ENCODE measurements around the gene LAPTM5.
"Not testable (repeated sequence)": the region's sequence is repeated elsewhere in the genome, so short reads cannot be mapped to it uniquely, and the experiment has no call there.

The LAPTM5 gene

DNA sequence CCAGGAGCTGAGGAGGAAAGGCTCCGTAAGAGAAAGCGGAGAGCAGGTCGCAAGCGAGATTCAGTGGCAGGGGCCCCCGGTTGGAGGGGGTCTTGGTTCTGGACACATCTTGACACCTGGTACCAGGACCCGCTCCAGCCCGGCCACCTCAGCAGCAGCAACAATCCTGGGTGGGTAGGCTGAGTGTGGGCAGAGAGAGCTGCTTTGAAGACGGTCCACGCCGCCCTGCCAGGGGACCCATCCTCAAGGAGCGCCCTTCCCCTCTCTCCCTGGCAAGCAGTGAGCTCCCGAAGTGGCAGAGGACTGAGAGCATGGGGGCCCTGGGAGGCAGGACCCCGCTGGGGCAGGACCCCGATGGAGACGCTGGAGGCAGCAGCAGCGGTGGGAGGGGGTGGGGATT, 35.6 kb upstream of the LAPTM5 start:
- Histone ChIP-seq H3K27me3 (ENCODE audit: control insufficient read depth, insufficient read depth, low read length) (no peaks in the 10 kb centered on the region), H3K4me3 (ENCODE audit: low read length) (no peak overlapping the region), H3K9ac (ENCODE audit: low read length) (no peak overlapping the region), H3K36me3 (ENCODE audit: control insufficient read depth, insufficient read depth, low read length) (no peaks in the 10 kb centered on the region), H3K27ac (ENCODE audit: low read depth, low read length) (no peak overlapping the region), H3K4me1 (ENCODE audit: control insufficient read depth, insufficient read depth, low read length) (peaks cover 4% of the 10 kb centered on the region)

DNA sequence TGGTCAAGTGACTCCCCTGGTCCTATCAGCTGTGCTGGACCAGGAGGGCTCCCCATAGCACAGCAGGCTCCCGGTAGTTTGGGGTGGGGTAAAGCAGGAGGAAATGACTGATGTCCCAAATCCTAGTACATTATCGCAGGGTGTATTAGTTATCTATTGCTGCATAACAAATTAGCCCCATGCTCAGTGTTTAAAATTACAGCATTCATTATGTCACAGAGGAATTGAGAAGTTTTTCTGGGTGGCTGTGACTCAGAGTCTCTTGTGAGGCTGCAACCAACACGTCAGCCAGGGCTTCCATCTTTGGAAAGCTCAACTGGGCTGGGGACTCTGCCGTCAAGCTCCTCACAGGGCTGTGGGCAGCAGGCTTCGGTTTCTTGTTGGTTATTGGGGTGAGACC, 34.3 kb upstream of the LAPTM5 start:
- no peaks in the 10 kb centered on the region for H3K27me3 ChIP-seq (ENCODE audit: control insufficient read depth, insufficient read depth, low read length)
- no peaks in the 10 kb centered on the region for H3K36me3 ChIP-seq (ENCODE audit: control insufficient read depth, insufficient read depth, low read length)
- no peak overlapping the region for H3K9ac ChIP-seq (ENCODE audit: low read length)
- H3K27ac ChIP-seq (ENCODE audit: low read depth, low read length) = no peak overlapping the region
- H3K4me1 ChIP-seq (ENCODE audit: control insufficient read depth, insufficient read depth, low read length) = no peaks in the 10 kb centered on the region
- no peak overlapping the region for H3K4me3 ChIP-seq (ENCODE audit: low read length)

DNA sequence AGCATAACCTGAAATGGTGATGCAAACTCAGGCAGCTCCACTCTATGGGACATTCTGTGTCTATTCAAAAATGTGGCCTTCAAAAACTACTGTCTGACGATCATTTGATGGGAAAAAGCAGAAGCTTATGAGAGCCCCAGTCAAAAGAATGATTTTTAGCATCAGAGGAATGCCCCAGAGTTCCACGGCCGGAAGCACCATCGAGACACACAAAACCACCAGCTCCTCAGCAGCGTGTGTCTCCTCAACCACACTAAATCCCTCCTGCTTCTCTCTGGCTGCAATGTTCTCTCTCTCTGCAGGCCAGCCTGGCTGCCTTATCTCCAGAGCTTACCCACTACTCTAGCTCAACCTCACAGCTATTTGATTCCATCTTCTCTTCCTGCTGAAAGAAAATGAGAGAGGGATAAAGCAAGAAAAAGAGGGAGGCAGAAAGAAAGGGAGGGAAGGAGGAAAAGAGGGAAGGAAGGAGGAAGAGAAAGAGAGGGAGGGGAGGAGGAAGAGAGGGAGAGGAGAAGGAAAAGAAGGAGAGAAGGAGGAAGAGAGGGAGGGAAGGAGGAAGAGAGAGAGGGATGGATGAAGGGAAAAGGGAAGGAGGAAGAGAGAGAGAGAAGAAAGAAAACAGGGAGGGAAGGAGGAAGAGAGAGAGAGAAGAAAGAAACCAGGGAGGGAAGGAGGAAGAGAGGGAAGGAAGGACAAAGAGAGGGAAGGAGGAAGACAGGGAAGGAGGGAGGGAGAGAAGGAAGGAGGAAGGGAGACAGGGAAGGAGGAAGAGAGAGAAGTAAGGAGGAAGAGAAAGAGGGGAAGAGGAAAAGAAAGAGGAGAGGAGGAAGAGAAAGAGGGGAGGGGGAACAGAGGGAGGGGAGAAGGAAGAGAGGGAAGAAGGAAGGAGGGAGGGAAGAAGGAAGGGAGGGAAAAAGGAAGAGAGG, 33.5 kb upstream of the LAPTM5 start:
- no peaks in the 10 kb centered on the region for H3K27me3 ChIP-seq (ENCODE audit: control insufficient read depth, insufficient read depth, low read length)
- no peak overlapping the region for H3K9ac ChIP-seq (ENCODE audit: low read length)
- no peak overlapping the region for H3K4me3 ChIP-seq (ENCODE audit: low read length)
- no peaks in the 10 kb centered on the region for H3K36me3 ChIP-seq (ENCODE audit: control insufficient read depth, insufficient read depth, low read length)
- H3K4me1 ChIP-seq (ENCODE audit: control insufficient read depth, insufficient read depth, low read length) = no peaks in the 10 kb centered on the region
- H3K27ac ChIP-seq (ENCODE audit: low read depth, low read length) = no peak overlapping the region

- H3K36me3 ChIP-seq (ENCODE audit: control insufficient read depth, insufficient read depth, low read length); H3K4me3 ChIP-seq (ENCODE audit: low read length); H3K27me3 ChIP-seq (ENCODE audit: control insufficient read depth, insufficient read depth, low read length); H3K4me1 ChIP-seq (ENCODE audit: control insufficient read depth, insufficient read depth, low read length); H3K9ac ChIP-seq (ENCODE audit: low read length); H3K27ac ChIP-seq (ENCODE audit: low read depth, low read length): not testable (repeated sequence)
These were observed 32.6 kb upstream of the LAPTM5 start for GRCh38 chr1:30790256-30790525.

- Histone ChIP-seq H3K4me3 (ENCODE audit: low read length) (no peak overlapping the region), H3K27ac (ENCODE audit: low read depth, low read length) (no peak overlapping the region)
These were observed 32.0 kb upstream of the LAPTM5 start for GRCh38 chr1:30789388-30790255.

GRCh38 chr1:30788580-30789387, 31.2 kb upstream of the LAPTM5 start:
- Histone ChIP-seq H3K27me3 (ENCODE audit: control insufficient read depth, insufficient read depth, low read length) (no peaks in the 10 kb centered on the region), H3K27ac (ENCODE audit: low read depth, low read length) (no peak overlapping the region), H3K9ac (ENCODE audit: low read length) (no peak overlapping the region), H3K4me3 (ENCODE audit: low read length) (no peak overlapping the region), H3K36me3 (ENCODE audit: control insufficient read depth, insufficient read depth, low read length) (no peaks in the 10 kb centered on the region), H3K4me1 (ENCODE audit: control insufficient read depth, insufficient read depth, low read length) (no peaks in the 10 kb centered on the region)

More at GRCh38 chr1:30789388-30790255, 32.0 kb upstream of the LAPTM5 start:
- Histone ChIP-seq H3K36me3 (ENCODE audit: control insufficient read depth, insufficient read depth, low read length) (no peaks in the 10 kb centered on the region), H3K27me3 (ENCODE audit: control insufficient read depth, insufficient read depth, low read length) (no peaks in the 10 kb centered on the region), H3K4me1 (ENCODE audit: control insufficient read depth, insufficient read depth, low read length) (no peaks in the 10 kb centered on the region), H3K9ac (ENCODE audit: low read length) (no peak overlapping the region)

GRCh38 chr1:30787856-30788495, 30.4 kb upstream of the LAPTM5 start:
- Histone ChIP-seq H3K4me3 (ENCODE audit: low read length) (no peak overlapping the region), H3K27me3 (ENCODE audit: control insufficient read depth, insufficient read depth, low read length) (no peaks in the 10 kb centered on the region), H3K27ac (ENCODE audit: low read depth, low read length) (no peak overlapping the region), H3K4me1 (ENCODE audit: control insufficient read depth, insufficient read depth, low read length) (no peaks in the 10 kb centered on the region), H3K36me3 (ENCODE audit: control insufficient read depth, insufficient read depth, low read length) (no peaks in the 10 kb centered on the region), H3K9ac (ENCODE audit: low read length) (no peak overlapping the region)

- Histone ChIP-seq H3K27me3 (ENCODE audit: control insufficient read depth, insufficient read depth, low read length) (no peaks in the 10 kb centered on the region), H3K4me3 (ENCODE audit: low read length) (no peak overlapping the region), H3K4me1 (ENCODE audit: control insufficient read depth, insufficient read depth, low read length) (no peaks in the 10 kb centered on the region), H3K36me3 (ENCODE audit: control insufficient read depth, insufficient read depth, low read length) (no peaks in the 10 kb centered on the region), H3K27ac (ENCODE audit: low read depth, low read length) (no peak overlapping the region), H3K9ac (ENCODE audit: low read length) (no peak overlapping the region)
These were observed 29.7 kb upstream of the LAPTM5 start for GRCh38 chr1:30787266-30787665.

DNA sequence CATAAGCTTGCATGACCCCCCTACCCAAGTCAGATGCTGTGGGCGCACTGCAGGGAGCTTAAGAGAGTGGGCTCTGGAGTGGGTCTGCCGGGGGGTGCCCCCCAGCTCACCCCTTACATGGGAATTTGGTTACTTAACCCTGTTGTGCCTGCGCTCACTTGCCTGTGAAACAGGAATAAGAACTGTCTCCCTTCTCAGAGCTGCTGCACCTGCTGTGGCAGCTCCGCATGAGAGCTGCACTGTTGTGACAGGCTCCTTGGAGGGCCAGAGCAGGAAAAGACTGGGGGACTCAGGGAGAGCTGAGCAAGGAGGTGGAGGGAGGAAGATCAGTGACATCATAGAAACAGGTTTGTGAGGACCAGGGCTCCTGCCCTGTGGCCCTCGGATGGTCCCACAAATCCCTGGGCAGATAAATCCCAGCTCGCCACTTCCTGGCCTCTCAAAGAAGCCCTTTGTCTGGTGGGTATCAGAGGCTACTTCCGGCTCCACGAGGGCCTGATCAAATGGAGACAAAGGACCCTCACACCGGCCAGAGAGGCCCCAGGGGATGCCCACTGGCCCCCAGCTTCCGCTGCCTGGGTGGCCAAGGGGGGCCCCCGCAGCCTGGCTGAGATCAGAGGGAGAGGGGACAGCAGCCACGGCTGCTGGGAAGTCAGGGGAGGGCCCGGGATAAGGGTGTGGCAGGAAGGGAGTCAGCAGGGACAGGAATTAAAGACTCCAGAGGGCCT, 28.9 kb upstream of the LAPTM5 start:
- Histone ChIP-seq H3K4me3 (ENCODE audit: low read length) (no peak overlapping the region), H3K9ac (ENCODE audit: low read length) (no peak overlapping the region), H3K27ac (ENCODE audit: low read depth, low read length) (no peak overlapping the region), H3K36me3 (ENCODE audit: control insufficient read depth, insufficient read depth, low read length) (no peaks in the 10 kb centered on the region), H3K27me3 (ENCODE audit: control insufficient read depth, insufficient read depth, low read length) (no peaks in the 10 kb centered on the region), H3K4me1 (ENCODE audit: control insufficient read depth, insufficient read depth, low read length) (no peaks in the 10 kb centered on the region)

GRCh38 chr1:30785714-30786113, 28.1 kb upstream of the LAPTM5 start:
- Histone ChIP-seq H3K27ac (ENCODE audit: low read depth, low read length) (no peak overlapping the region), H3K36me3 (ENCODE audit: control insufficient read depth, insufficient read depth, low read length) (no peaks in the 10 kb centered on the region), H3K4me3 (ENCODE audit: low read length) (no peak overlapping the region), H3K27me3 (ENCODE audit: control insufficient read depth, insufficient read depth, low read length) (no peaks in the 10 kb centered on the region), H3K4me1 (ENCODE audit: control insufficient read depth, insufficient read depth, low read length) (no peaks in the 10 kb centered on the region), H3K9ac (ENCODE audit: low read length) (no peak overlapping the region)

GRCh38 chr1:30785181-30785580, 27.6 kb upstream of the LAPTM5 start:
- Histone ChIP-seq H3K27ac (ENCODE audit: low read depth, low read length) (no peak overlapping the region), H3K4me1 (ENCODE audit: control insufficient read depth, insufficient read depth, low read length) (no peaks in the 10 kb centered on the region), H3K27me3 (ENCODE audit: control insufficient read depth, insufficient read depth, low read length) (no peaks in the 10 kb centered on the region)

More at GRCh38 chr1:30785181-30785580, 27.6 kb upstream of the LAPTM5 start:
- H3K9ac ChIP-seq (ENCODE audit: low read length) = no peak overlapping the region
- H3K4me3 ChIP-seq (ENCODE audit: low read length) = no peak overlapping the region
- no peaks in the 10 kb centered on the region for H3K36me3 ChIP-seq (ENCODE audit: control insufficient read depth, insufficient read depth, low read length)

All from rectal smooth muscle tissue (tissue), 1 donor.